ENCODE data around the gene ACER1.

GRCh38 chr19:6313398-6313969 is 19.9 kb downstream of the ACER1 start:
- TF ChIP-seq CTCF (conservative IDR thresholded peaks at IDR 0.05; ENCODE audit: low read depth in 2 of 2): no peak
- no peak for TF ChIP-seq POLR2AphosphoS5 (IDR thresholded peaks at IDR 0.05; ENCODE audit: low read depth)
- TF ChIP-seq EZH2 (IDR thresholded peaks at IDR 0.05; ENCODE audit: low read depth, unreplicated experiment): no peak
- TF ChIP-seq EZH2phosphoT487 (IDR thresholded peaks at IDR 0.05; ENCODE audit: unreplicated experiment): no peak
- TF ChIP-seq REST (IDR thresholded peaks at IDR 0.05; ENCODE audit: unreplicated experiment): no peak
